HCT116 (cell line): Measurements from ENCODE around the gene DNAJC5G. TPM values are rescaled to one million over a fixed set of nuclear protein-coding genes. Genes with fewer than 3 reads are reported as not detected.

Experiments used
- ATAC-seq: fragments of 200-7000 bp; cut with Tn5 transposase; 2 replicates; pipeline ENCODE4 v1.9.1; 2020; ENCODE audit warnings: mild to moderate bottlenecking, moderate library complexity
- BruUV-seq: library from RNA; stranded (reverse); fragments of 400-500 nt; replicated peaks from 2 replicates; lab custom pipeline; 2021; lab: Mats Ljungman, UMichigan
- CTCF ChIA-PET: fragments of 300-600 bp; sonication (Branson Sonifier 250); formaldehyde crosslinking; loops from one replicate; lab custom pipeline; 2021; ENCODE audit warnings: antibody characterized with exemption; lab: Charles Lee
- POLR2A ChIA-PET: fragments of 300-600, 350-600 bp; sonication (Branson Sonifier 250); formaldehyde crosslinking; loops from one replicate; lab custom pipeline; 2021; ENCODE audit warnings: antibody characterized with exemption; lab: Charles Lee
- RAD21 ChIA-PET, 2 experiments: fragments of 300-600 bp; sonication (Branson Sonifier 250); formaldehyde crosslinking; loops; one replicate each; lab custom pipeline; 2023; ENCODE audit warnings: low total read pairs in 2 of 2; ENCODE audit not compliant: uncharacterized antibody in 2 of 2, unreplicated experiment in 2 of 2, low non-redundant PET in 1 of 2; lab: Charles Lee
- DNase-seq: peaks from one replicate; pipeline ENCODE4 v3.0.0-alpha.2; 2010; ENCODE audit warnings: low read depth, low spot score
- H2AFZ ChIP-seq: fragments of 200-600 bp; shearing (Covaris generic), sonication (generic); 2 replicates; pipeline ENCODE4 v1.6.1; 2017; ENCODE audit warnings: low read depth, mixed run types, mixed read lengths, antibody characterized with exemption, low read length; ENCODE audit not compliant: poor library complexity, severe bottlenecking
- H3K27ac ChIP-seq: 2 replicates; pipeline ENCODE4 v1.5.1; 2012; ENCODE audit warnings: low read depth, low read length
- H3K27me3 ChIP-seq: fragments of 200-600 bp; sonication (generic); 2 replicates; pipeline ENCODE4 v1.6.1; 2016; ENCODE audit warnings: mixed run types, low read length, mixed read lengths; ENCODE audit not compliant: insufficient read depth
- H3K36me3 ChIP-seq, 2 experiments: fragments of 200-500 bp in 1 of 2; fragments of 200-600 bp in 1 of 2; sonication (Bioruptor generic) in 1 of 2; sonication (generic) in 1 of 2; 2 replicates each; pipeline versions ENCODE4 v1.5.1 to v1.6.1; 2014 to 2016; ENCODE audit warnings: low read length in 2 of 2, inconsistent platforms in 1 of 2, mixed read lengths in 1 of 2, mixed run types in 1 of 2; ENCODE audit not compliant: insufficient read depth in 2 of 2, control insufficient read depth in 1 of 2
- H3K4me1 ChIP-seq, 2 experiments: fragments of 200-600 bp in 1 of 2; sonication (generic) in 1 of 2; 2 replicates each; pipeline versions ENCODE4 v1.5.1 to v1.6.1; 2012 to 2017; ENCODE audit warnings: low read length in 2 of 2, inconsistent platforms in 1 of 2, mild to moderate bottlenecking in 1 of 2, mixed read lengths in 1 of 2, mixed run types in 1 of 2, moderate library complexity in 1 of 2; ENCODE audit not compliant: insufficient read depth in 2 of 2, control insufficient read depth in 1 of 2
- H3K4me2 ChIP-seq: fragments of 200-600 bp; sonication (generic); 2 replicates; pipeline ENCODE4 v1.6.1; 2017; ENCODE audit warnings: mixed run types, low read length, mixed read lengths
- H3K4me3 ChIP-seq, 2 experiments: fragments of 200-600 bp in 1 of 2; sonication (generic) in 1 of 2; replicated peaks in 1 of 2; 2 replicates each; pipeline ENCODE4 v1.5.1; 2011 to 2016; ENCODE audit warnings: low read length in 2 of 2, control low read depth in 1 of 2, low read depth in 1 of 2, mild to moderate bottlenecking in 1 of 2, mixed read lengths in 1 of 2, mixed run types in 1 of 2
- H3K79me2 ChIP-seq: fragments of 200-600 bp; sonication (generic); 2 replicates; pipeline ENCODE4 v1.6.1; 2017; ENCODE audit warnings: mild to moderate bottlenecking, mixed run types, low read length, moderate library complexity, mixed read lengths; ENCODE audit not compliant: insufficient read depth
- H3K9ac ChIP-seq: fragments of 200-600 bp; sonication (generic); 2 replicates; pipeline ENCODE4 v1.6.1; 2016; ENCODE audit warnings: low read length, mixed read lengths
- H3K9me2 ChIP-seq: fragments of 200-600 bp; sonication (generic), shearing (Covaris generic); 2 replicates; pipeline ENCODE4 v1.6.1; 2017; ENCODE audit warnings: mixed run types, mild to moderate bottlenecking, moderate library complexity; ENCODE audit not compliant: insufficient read depth
- H3K9me3 ChIP-seq, 2 experiments: fragments of 200-500 bp in 1 of 2; fragments of 200-600 bp in 1 of 2; sonication (Bioruptor generic) in 1 of 2; sonication (generic) in 1 of 2; 2 replicates each; pipeline ENCODE4 v1.6.1; 2014 to 2017; ENCODE audit warnings: low read length in 2 of 2, mixed read lengths in 2 of 2, inconsistent platforms in 1 of 2, low read depth in 1 of 2, mild to moderate bottlenecking in 1 of 2, mixed run types in 1 of 2, moderate library complexity in 1 of 2; ENCODE audit not compliant: control insufficient read depth in 1 of 2, insufficient read depth in 1 of 2
- H4K20me1 ChIP-seq: fragments of 200-600 bp; sonication (generic), shearing (Covaris generic); 2 replicates; pipeline ENCODE4 v1.6.1; 2017; ENCODE audit warnings: mixed run types, mild to moderate bottlenecking, moderate library complexity; ENCODE audit not compliant: insufficient read depth
- CEBPB ChIP-seq: IDR thresholded peaks from 2 replicates; pipeline ENCODE4 v1.6.1; 2012; ENCODE audit warnings: low read depth
- ELF1 ChIP-seq: IDR thresholded peaks from 2 replicates; pipeline ENCODE4 v1.6.1; 2012; ENCODE audit warnings: low read depth, borderline replicate concordance
- RAD21 ChIP-seq: IDR thresholded peaks from 2 replicates; pipeline ENCODE4 v1.6.1; 2012; ENCODE audit warnings: low read depth, mild to moderate bottlenecking
- SIN3A ChIP-seq: IDR thresholded peaks from 2 replicates; pipeline ENCODE4 v1.6.1; 2012; ENCODE audit warnings: low read depth
- SP1 ChIP-seq: IDR thresholded peaks from 2 replicates; pipeline ENCODE4 v1.6.1; 2012; ENCODE audit warnings: low read depth
- TCF7L2 ChIP-seq: IDR thresholded peaks from 2 replicates; pipeline ENCODE4 v1.7.0; 2011; ENCODE audit warnings: borderline replicate concordance, inconsistent platforms; ENCODE audit not compliant: insufficient read depth, insufficient read length; ENCODE audit errors: extremely low read depth
- YY1 ChIP-seq: IDR thresholded peaks from 2 replicates; pipeline ENCODE4 v1.6.1; 2011; ENCODE audit warnings: low read length, low read depth, moderate library complexity, mild to moderate bottlenecking; ENCODE audit not compliant: insufficient replicate concordance; ENCODE audit errors: extremely low read depth
- ZFX ChIP-seq: fragments of 450-650 bp; IDR thresholded peaks from 2 replicates; pipeline ENCODE4 v1.6.1; 2017
- ZNF274 ChIP-seq: fragments of 200-500 bp; sonication (Bioruptor generic); IDR thresholded peaks from 2 replicates; pipeline ENCODE4 v1.6.1; 2014; ENCODE audit warnings: mild to moderate bottlenecking, low read depth, low read length, inconsistent platforms
- intact Hi-C: fragments of 100-400 bp; cut with micrococcal nuclease; formaldehyde crosslinking; loops from 2 replicates; pipeline ENCODE4 v1.10.0; 2022
- total RNA-seq: library from RNA; stranded (reverse); gene quantifications from one replicate; pipeline ENCODE4 v1.2.1, GENCODE V29; 2021; ENCODE audit not compliant: unreplicated experiment
- TF ChIP-seq, protein P1 (sequence below): IDR thresholded peaks from 2 replicates; pipeline ENCODE4 v1.6.1; 2012; ENCODE audit warnings: low read depth
- TF ChIP-seq, protein P2 (sequence below): IDR thresholded peaks from 2 replicates; pipeline ENCODE4 v1.6.1; 2011; ENCODE audit warnings: mild to moderate bottlenecking, low read length, moderate library complexity; ENCODE audit not compliant: insufficient replicate concordance; ENCODE audit errors: extremely low read depth

DNAJC5G gene
- total RNA-seq, 1 experiment from 2014 or later, result 2.5 TPM

DNA sequence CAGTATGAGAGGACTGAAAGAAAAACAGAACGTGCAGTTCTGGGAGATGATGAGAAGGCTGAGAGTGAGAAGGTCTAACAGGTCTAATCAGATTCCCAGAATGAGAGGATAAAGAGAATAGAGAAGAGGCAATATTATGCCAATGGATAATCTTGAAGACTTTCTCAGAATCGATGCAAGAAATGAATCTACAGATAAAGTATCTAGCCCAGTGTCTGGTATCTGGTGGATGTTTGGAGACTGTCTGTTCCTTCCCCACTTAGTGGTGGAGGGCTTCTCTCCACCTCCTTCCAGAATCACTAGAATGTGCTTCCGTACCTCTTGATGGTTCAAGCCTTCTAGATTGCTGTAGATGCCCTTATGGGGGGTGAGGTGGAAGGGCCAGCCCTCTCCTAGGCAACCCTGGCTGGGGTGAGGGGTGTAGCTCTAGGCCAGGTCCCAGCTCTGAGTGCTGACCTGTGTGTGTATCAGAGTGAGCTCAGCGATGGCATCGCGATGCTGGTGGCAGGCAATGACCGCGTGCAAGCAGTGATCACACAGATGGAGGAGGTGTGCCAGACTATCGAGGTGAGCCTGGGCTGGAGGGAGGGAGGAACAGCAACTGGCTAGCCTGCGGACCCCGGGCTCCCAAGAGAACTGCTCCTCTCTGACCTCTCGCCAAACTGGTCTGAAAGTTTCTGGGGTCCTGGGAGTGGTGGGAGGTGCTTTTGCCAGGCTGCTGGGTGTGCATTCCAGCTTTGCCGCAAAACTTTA lies 29.4 kb downstream of the DNAJC5G start:
- CTCF ChIA-PET, result interaction anchor here (2.2 kb wide), 1 partner anchor 343 kb away, joined by 13 read pairs; no protein-coding TSS in a partner anchor
- POLR2A ChIA-PET, result no interaction called here
- RAD21 ChIA-PET, result no interaction called here

More for the DNA sequence above, 29.4 kb downstream of the DNAJC5G start:
- no peaks in the 10 kb centered on the region for H3K9me2 ChIP-seq
- H4K20me1 ChIP-seq, result no peaks in the 10 kb centered on the region
- peaks cover 0 to 3% of the 10 kb centered on the region in 2 experiments; a peak in 1 of 4 replicates for H3K36me3 ChIP-seq
- TF ChIP-seq TCF7L2 (no peak), SIN3A (no peak), ZFX (no peak), ELF1 (no peak), ZNF274 (no peak), YY1 (no peak), RAD21 (no peak), SP1 (no peak), CEBPB (no peak)
- TF ChIP-seq, protein P1, sequence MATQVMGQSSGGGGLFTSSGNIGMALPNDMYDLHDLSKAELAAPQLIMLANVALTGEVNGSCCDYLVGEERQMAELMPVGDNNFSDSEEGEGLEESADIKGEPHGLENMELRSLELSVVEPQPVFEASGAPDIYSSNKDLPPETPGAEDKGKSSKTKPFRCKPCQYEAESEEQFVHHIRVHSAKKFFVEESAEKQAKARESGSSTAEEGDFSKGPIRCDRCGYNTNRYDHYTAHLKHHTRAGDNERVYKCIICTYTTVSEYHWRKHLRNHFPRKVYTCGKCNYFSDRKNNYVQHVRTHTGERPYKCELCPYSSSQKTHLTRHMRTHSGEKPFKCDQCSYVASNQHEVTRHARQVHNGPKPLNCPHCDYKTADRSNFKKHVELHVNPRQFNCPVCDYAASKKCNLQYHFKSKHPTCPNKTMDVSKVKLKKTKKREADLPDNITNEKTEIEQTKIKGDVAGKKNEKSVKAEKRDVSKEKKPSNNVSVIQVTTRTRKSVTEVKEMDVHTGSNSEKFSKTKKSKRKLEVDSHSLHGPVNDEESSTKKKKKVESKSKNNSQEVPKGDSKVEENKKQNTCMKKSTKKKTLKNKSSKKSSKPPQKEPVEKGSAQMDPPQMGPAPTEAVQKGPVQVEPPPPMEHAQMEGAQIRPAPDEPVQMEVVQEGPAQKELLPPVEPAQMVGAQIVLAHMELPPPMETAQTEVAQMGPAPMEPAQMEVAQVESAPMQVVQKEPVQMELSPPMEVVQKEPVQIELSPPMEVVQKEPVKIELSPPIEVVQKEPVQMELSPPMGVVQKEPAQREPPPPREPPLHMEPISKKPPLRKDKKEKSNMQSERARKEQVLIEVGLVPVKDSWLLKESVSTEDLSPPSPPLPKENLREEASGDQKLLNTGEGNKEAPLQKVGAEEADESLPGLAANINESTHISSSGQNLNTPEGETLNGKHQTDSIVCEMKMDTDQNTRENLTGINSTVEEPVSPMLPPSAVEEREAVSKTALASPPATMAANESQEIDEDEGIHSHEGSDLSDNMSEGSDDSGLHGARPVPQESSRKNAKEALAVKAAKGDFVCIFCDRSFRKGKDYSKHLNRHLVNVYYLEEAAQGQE, result no peak
- TF ChIP-seq, protein P2, sequence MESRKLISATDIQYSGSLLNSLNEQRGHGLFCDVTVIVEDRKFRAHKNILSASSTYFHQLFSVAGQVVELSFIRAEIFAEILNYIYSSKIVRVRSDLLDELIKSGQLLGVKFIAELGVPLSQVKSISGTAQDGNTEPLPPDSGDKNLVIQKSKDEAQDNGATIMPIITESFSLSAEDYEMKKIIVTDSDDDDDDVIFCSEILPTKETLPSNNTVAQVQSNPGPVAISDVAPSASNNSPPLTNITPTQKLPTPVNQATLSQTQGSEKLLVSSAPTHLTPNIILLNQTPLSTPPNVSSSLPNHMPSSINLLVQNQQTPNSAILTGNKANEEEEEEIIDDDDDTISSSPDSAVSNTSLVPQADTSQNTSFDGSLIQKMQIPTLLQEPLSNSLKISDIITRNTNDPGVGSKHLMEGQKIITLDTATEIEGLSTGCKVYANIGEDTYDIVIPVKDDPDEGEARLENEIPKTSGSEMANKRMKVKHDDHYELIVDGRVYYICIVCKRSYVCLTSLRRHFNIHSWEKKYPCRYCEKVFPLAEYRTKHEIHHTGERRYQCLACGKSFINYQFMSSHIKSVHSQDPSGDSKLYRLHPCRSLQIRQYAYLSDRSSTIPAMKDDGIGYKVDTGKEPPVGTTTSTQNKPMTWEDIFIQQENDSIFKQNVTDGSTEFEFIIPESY, result no peak
- TF ChIP-seq, all 23 proteins: peak for 0
- intact Hi-C loops, result loop anchor here (5.0 kb wide), 1 partner anchor 37 kb away; no protein-coding TSS in a partner anchor
- H3K9me3 ChIP-seq, result no peaks in the 10 kb centered on the region
- no peak overlapping the region for H3K27ac ChIP-seq
- no TSS peak for BruUV-seq
- ATAC-seq (no peak), DNase-seq (no peak)
- peaks cover 0 to 8% of the 10 kb centered on the region in 2 experiments; a peak in 3 of 4 replicates for H3K4me1 ChIP-seq
- no peak overlapping the region for H2AFZ ChIP-seq
- no peak overlapping the region for H3K4me3 ChIP-seq
- H3K4me2 ChIP-seq, result no peak overlapping the region
- H3K27me3 ChIP-seq, result no peaks in the 10 kb centered on the region
- H3K9ac ChIP-seq, result no peak overlapping the region
- no peaks in the 10 kb centered on the region for H3K79me2 ChIP-seq
